ENCODE measurements around the gene ADGRA3.
"Not testable (repeated sequence)": the region's sequence is repeated elsewhere in the genome, so short reads cannot be mapped to it uniquely, and the experiment has no call there.

The ADGRA3 gene

DNA sequence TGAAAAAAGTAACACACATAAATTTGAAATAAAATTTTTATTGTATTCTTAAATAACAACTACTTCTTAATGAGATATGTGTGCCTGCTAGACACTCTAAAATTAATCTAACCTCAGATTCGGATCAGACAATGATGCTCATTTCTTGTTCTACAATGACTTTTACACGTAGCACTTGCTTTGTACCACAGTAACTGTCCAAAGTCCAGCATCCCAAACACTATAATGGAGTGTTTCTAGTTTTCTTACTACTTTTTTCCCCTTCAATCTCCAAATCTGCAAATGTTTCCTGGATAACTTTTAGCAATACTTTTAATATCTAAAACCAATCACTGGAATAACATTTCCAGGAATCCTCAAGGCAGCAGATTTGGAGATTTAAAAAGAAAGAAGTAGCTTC is 75.9 kb downstream of the ADGRA3 start:
- DNase-seq, result no peak

DNA sequence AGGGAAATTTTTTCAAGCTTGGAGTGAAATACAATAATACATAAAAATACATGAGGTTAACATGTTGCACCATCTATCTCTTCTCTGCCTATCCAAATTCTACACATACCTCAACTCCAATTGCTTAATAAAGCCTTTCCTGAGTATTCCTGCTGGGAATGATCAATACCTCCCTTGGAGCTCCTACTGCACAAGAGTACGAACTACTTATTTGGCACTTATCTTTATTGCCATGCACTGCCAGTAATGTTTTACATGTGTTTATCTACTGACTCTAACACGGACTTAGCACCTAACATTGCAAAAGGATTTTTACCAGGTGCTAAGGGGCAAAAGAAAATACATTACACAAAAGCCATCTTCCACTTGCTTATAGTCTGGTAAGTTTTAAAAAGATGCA is 80.2 kb downstream of the ADGRA3 start:
- no peak for DNase-seq

DNA sequence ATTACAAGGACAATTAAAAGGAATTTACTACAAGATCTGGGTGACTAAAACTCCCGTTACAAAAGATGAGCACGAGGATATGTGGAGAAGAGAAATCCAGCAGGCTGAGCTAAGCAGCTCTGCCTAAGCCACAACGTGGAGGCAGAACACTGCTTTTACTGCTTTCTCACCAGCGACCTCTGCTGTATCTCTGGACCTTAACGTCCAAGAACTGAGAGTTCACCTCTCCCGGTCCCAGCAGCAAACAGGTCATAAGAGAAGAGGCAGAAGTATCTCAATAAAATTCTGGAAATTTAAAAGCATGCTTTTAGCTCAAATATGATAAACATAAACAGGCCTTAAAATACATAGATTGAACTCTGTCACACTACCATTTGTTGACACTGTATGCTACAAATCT is 81.0 kb downstream of the ADGRA3 start:
- peak; percentile 35 for DNase-seq

DNA sequence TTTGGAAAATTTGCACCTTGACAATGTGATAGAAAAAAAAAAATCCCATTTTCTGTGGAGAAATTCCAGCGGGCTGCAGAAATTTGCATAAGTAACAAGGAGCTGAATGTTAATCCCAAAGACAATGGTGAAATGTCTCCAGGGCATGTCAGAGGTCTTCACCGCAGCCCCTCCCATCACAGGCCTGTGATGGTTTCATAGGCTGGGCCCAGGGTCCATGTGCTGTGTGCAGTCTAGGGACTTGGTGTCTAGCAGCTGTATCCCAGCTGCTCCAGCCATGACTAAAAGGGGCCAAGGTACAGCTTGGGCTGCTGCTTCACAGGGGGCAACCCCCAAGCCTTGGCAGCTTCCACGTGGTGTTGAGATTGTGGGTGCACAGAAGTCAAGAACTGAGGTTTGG is 85.2 kb downstream of the ADGRA3 start:
- DNase-seq, result no peak

DNA sequence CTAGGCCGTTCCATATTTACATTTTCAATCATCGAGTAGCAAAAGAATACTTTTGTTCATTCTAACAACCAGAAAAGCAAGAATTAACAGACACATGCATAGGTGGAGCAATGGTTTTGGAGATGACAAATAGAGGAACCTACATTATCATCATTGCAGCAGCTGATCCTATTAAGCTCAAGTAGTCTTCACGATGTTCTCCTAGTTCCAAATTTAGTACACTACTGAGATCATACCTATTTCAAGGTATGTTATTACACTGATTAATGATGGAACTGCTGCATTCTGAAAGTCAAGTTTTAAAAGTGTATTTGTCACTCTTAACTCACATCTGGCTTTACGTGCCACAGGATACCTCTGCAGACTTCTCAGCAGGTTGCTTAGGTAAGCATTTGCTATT is 87.4 kb downstream of the ADGRA3 start:
- no peak for DNase-seq

GRCh38 chr4:22427675-22428074 is 88.2 kb downstream of the ADGRA3 start:
- no peak for DNase-seq

- no peak for DNase-seq
Measured at GRCh38 chr4:22420291-22420690, 95.6 kb downstream of the ADGRA3 start.

GRCh38 chr4:22417408-22417807 is 98.5 kb downstream of the ADGRA3 start:
- DNase-seq, result peak; percentile 1

- peak; percentile 19 for DNase-seq
Measured at GRCh38 chr4:22416403-22416802, 99.5 kb downstream of the ADGRA3 start.

- no peak for DNase-seq
Measured at GRCh38 chr4:22414833-22415232, 101.0 kb downstream of the ADGRA3 start.

DNA sequence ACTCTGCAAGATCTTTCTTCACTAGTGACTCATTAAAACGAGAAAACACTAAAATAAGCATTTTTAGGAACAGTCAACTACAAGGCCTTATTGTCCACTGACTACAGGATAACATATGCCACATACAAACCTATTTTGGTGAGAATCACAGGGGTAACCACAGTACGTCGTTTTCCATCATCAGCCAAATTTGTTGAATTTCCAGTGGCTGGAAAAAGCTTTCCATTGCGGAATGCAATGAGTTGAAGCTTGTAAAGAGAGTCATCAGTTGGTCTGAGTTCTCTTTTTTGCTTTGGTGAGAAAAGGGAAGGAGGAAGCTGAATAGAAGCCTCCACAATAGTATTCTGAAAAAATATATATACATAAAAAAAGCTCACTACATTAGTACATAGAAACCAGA is 102.4 kb downstream of the ADGRA3 start:
- no peak for DNase-seq

DNA sequence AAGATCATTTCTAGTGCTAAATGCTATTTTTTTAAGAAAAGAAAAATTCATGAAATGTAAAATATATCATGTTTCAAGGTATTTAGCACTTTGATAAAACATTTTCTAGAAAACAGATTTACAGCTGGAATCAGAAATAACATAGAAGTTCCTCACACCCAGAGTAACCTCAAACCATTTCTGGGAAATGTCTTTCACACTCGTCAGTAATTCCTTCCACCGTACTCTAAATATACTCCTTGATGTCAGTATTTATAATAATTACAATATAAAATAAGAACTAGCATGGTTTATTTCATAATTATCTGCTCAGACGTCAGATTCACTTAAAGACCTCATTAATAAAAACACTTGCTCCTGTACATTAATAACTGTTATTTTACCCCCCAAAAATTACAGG is 103.9 kb downstream of the ADGRA3 start:
- DNase-seq, result no peak

DNA sequence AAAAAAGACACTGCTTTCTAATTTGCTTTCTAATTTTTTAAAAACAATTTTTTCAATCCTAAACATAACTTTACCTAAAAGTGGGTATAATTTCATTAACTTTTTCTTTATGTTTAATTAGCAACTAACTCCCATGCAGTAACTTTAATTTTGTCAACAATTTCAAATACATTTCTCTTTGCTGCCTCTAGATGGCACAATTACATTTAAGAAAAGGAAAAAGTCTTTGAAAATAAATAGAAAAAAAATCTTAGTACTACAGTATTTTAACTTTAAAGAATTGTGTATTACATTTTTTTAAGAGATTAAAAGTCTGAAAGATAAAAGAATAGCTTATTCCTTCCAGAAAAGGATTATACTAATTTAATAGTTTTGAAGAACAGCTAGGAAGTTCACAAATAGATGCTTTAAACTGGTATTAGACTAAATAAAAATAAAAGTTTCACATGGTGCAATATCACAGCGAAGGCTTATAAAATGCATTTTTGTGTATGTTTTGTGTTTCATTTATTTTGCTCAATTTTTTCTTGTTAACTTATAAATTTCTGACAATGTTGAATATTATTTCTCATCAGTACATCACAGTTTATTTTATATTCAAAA is 105.1 kb downstream of the ADGRA3 start:
- DNase-seq, result peak; percentile 17

- DNase-seq, result no peak
Measured at GRCh38 chr4:22408474-22408873, 107.4 kb downstream of the ADGRA3 start.

- DNase-seq, result no peak
Measured at GRCh38 chr4:22407361-22407760, 108.5 kb downstream of the ADGRA3 start.

GRCh38 chr4:22398671-22399070 is 117.2 kb downstream of the ADGRA3 start:
- no peak for DNase-seq

DNA sequence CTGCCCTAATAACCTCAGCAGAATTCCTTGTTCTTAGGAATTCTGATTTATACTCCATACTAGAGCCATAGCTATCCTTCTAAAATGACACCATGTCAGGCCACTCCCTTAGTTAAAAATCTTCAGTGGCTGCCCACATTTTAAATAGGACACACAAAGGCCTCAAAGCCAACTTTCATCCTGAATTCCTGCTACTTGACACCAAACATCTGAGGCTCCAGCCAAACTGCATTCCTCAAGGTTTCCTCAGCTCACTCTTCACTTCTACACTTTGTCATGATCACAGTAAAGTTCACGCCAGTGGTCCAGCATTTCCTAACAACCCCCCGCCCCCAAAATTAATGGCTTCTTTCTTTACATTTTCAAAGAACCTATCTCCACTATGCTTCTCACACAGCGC is 124.3 kb downstream of the ADGRA3 start:
- DNase-seq, result peak; percentile 69

- peak; percentile 74 for DNase-seq
Measured at GRCh38 chr4:22389240-22389870, 126.5 kb downstream of the ADGRA3 start.

- peak; percentile 76 for DNase-seq
Measured at GRCh38 chr4:22385611-22386011, 130.3 kb downstream of the ADGRA3 start.

GRCh38 chr4:22384154-22384553 is 131.7 kb downstream of the ADGRA3 start:
- no peak for DNase-seq

- not testable (repeated sequence) for DNase-seq
Measured at GRCh38 chr4:22382216-22382615, 133.7 kb downstream of the ADGRA3 start.

DNA sequence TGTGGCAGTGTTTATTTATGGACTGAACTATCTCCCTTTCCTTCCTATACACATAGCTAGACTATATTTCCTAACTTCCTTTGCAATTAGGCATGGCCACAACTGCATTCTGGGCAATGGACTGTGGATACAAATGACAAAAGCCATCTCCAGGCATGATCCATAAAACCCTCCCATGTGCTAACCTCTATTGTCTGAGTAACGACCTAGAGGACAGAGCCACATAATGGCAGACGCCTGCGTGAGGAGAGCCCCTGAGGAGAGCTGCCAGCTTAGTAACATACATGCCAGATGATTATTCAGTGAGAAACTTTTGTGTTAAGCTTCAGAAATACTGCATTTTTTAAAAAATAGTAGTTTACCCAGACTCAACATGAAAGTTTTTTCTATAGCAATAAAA is 142.9 kb downstream of the ADGRA3 start:
- no peak for DNase-seq

GRCh38 chr4:22369901-22370562 is 145.8 kb downstream of the ADGRA3 start:
- no peak for DNase-seq

DNA sequence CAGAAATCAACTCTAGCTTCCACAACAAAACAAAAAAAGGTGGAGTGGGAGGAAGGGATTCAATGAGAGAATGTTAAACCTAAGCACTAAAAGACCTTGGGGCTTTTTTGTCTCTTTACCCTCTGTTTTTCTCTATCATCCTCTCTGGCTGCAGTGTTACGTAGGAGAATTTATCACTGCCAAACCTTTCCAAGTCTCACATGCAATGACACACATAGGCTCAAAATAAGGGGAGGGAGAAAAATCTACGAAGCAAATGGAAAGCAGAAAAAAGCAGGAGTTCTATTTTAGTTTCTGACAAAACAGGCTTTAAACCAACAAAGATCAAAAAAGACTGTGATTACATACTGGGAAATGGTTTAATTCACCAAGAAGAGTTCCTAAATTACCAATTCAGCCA is 152.1 kb downstream of the ADGRA3 start:
- no peak for DNase-seq

DNA sequence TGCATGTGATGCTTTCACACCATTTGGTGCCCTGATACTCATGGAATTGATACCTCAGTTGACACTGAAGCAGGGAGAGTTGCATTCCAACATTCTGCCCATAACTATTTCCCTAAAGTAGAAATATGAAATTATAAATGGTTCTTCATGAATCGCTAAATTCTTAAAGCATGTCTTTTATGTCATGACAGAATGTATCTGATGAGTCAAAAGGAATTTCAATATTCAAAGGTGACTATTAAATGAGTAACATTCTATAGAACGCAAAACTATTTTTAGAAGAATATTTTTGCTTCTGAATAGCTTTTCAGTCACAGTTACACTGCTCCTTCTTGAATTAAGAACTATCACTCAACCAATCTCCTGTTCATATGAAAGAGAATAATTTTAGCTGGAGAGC is 152.8 kb downstream of the ADGRA3 start:
- DNase-seq, result peak; percentile 44

Measured in fibroblast of skin of right quadriceps (primary cell).